ENCODE measurements around the gene C2orf68.
"Not testable (repeated sequence)": the region's sequence is repeated elsewhere in the genome, so short reads cannot be mapped to it uniquely, and the experiment has no call there.

The C2orf68 gene

DNA sequence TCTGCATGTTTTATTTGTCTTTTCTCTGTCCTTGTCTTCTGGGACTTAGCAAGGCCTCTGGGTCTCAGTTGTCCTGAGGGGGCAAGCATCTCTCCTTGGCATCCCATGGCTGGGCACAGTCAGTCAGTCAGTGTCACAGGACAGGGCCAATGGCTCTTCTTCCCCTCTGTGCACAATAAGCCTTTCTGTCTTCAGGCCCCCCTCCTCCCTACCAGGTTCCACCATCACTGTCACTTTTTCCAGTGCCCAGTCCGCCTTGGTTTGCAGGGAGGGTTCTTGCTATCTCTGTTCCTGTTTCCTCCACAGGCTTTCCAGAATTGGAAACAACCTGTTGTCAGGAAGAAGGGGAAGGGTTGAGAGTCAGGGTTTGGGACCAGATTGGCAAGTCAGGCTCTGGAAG is 29.4 kb downstream of the C2orf68 start:
- no peak for DNase-seq (ENCODE audit: low read depth in 2 of 2)

DNA sequence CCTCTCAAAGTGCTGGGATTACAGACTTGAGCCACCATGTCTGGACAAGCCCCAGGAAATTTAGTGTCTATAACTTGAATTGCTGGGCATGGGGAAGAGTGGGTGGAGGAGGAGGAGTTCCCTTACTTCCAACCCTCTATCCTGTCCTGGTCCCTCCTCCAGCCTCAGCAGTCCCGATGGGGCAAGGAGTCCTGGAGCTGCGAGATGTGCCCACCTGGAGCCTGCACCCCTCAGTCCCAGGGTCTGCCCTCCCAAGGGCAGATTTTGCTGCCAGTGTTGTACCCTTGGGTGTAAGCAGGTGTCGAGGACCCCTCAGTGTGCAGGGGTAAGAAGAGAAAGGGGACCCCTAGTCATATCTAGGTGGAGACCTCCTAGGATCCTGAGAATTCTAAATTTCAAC is 31.7 kb downstream of the C2orf68 start:
- no peak for DNase-seq (ENCODE audit: low read depth in 2 of 2)

DNA sequence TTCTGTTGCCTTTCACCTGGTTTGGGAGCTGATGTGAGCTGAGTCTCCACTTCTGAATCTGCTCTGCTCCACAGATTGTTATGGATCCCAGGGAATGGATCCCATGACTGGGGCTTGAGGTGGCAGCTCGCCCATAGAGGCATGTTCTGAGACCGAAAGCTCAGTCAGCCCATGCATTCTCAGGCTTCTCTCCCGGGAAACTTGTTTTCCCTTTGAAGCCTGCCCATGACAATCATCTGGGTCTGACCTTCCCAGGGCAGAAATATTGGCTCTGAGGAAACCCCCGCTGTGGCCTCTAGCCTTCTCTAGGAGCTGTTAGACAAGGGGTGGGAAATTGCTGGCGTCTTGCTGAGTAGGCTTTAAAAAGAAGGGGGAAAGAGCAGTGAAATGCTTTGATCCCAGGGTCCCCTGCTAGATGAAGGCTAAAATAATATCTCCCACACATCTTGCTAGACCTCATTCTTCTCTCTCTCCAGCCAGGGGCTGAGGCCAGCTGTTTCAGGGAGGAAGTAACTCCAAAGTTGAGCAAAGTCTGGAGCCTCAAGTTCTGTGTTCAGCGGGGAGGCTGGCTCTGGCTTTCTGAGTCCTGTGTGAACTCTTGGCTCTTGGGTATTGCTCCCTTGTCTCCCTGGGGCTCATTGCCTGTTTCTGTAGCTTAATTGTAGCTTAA is 32.5 kb downstream of the C2orf68 start:
- no peak for DNase-seq (ENCODE audit: low read depth in 2 of 2)

DNA sequence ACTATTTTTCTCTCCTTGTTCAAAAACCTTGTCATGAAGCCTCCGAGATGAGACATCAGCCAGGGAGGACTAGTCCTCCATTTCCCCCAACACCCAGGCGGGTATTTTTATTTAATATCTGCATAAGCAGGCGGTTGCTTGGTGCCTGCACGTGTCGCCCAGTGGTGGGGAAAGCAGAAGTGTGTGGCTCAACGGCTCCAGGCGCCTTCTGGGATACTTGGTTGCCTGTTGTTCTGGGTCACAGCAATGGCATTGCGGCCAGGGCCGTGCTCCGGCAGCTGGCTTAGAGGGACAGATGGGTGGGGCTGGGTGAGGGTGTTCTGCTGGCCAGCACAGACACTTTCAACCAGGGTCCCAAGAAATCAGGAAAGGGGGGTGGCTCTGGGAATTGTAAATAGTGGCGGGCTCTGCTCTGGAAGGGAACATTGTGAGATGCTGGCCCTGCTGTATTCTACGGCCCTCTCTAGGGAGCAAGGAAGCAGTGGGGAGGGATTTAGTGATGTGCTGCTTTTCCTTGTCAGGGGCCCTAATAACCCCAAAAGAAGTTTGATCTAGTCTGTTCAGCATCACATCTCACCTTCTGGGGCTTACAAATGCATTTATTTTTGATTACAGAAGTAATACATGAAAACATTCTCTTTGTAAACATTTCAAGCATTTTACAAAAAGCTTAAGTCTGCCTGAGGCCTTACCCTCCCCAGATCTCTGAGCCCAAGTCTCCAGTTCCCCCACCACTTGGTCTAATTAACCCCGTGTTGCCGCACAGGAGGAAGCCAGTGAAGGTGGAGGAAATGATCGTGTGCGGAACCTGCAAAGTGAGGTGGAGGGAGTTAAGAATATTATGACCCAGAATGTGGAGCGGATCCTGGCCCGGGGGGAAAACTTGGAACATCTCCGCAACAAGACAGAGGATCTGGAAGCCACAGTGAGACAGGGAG is 33.4 kb downstream of the C2orf68 start:
- DNase-seq (ENCODE audit: low read depth in 2 of 2), result no peak

DNA sequence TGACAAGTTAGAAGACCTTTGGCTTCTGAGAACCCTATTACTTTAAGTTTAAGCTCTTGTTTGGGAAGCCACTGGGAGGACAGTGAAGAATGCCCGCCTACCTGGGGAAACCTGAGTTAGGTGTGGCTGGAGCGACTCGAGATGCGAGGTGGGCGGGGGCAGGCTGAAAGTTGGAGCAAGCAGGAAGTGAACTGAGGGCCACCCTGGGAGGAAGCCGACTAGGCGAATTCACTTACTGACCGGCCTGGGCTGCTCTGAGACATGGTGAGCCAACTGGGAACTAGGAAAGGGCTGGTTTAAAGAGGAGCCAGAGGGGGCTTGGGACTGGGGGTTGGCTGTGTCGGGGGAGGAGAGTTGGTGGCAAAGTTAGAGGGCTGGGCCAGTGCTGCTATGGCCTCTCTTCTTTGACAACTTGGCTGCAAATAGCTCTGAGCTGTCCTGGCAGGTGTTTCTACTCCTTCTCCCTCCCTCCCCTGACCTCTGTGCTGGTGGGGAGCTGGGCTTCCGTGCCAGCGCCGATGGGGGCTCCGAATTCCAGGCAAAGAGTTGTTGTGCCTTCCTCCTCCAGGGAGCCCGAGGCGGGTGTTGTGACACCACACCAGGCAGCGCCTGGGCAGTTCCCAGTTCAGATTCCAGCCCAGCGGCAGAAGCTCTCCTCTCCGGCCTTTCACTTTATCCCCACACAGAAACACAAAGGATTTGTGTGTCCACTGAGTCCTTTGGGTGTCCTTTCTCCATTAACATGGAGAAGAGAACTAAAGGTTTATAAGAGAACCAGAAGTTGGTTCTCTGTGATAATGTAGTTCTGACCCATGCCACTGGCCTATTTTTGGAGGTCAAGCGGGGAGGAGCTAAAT is 34.3 kb downstream of the C2orf68 start, which contains the start of gene VAMP8:
TSS of gene VAMP8 (plus strand) at position 201 of the 857 bp plus-strand sequence. CDS start at position 262, 61 bp downstream.
- DNase-seq (ENCODE audit: low read depth in 2 of 2), result no peak

DNA sequence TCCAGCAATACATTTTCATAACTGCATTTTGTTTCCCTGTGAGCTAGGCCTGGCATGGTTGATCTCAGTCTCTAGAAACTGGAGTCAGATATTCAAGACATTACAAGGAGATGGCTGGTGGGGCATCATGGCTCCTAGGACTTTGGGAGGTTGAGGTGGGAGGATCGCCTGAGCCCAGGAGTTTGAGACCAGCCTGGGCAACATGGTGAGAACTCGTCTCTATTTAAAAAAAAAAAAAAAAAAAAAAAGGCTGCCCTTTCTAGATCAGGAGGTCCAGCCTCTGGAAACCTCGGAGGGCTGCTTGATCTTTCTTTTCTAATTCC is 34.8 kb downstream of the C2orf68 start:
- DNase-seq (ENCODE audit: low read depth in 2 of 2), result no peak

DNA sequence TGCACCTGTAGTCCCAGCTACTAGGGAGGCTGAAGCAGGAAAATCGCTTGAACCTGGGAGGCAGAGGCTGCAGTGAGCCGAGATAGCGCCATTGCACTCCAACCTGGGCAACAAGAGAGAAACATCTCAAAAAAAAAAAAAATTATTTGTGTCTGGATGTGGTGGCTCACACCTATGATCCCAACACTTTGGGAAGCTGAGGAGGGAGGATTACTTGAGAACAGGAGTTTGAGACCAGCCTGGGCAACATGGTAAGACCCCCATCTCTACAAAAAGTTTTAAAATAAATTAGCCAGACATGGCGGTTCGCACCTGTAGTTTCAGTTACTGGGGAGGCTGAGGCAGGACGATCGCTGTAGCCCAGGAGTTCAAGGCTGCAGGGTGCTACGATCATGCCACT is 36.1 kb downstream of the C2orf68 start:
- DNase-seq (ENCODE audit: low read depth in 2 of 2), result no peak

DNA sequence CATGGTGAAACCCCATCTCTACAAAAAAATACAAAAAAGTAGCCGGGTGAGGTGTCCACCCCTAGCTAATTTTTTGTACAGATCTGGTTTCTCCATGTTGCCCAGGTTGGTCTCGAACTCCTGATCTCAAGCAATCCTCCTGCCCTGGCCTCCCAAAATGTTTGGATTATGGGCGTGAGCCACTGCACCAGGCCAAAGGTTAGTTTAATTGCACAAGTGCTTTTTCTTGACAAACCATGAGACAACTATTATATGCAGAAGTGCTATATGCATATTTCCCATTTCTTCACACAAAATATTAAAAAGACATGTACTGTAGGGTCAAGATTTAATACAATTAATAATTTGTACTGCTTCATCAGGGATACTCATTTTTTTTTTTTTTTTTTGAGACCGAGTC is 45.6 kb downstream of the C2orf68 start:
- no peak for DNase-seq (ENCODE audit: low read depth in 2 of 2)

DNA sequence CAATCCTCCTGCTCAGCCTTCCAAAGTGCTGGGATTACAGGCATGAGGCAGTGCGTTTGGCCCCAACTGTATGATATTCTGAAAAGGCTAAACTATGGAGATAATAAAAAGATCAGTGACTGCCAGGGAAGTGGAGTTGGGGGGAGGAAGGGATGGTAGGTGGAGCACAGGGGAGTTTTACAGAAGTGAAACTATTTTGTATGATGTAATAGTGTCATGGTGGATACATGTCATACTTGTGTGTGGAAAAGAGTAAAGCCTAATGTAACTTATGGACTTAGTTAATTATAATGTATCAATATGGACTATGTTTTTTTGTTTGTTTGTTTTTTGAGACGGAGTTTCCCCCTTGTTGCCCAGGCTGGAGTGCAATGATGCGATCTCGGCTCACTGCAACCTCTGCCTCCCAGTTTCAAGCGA is 47.7 kb downstream of the C2orf68 start:
- DNase-seq (ENCODE audit: low read depth in 2 of 2), result no peak

DNA sequence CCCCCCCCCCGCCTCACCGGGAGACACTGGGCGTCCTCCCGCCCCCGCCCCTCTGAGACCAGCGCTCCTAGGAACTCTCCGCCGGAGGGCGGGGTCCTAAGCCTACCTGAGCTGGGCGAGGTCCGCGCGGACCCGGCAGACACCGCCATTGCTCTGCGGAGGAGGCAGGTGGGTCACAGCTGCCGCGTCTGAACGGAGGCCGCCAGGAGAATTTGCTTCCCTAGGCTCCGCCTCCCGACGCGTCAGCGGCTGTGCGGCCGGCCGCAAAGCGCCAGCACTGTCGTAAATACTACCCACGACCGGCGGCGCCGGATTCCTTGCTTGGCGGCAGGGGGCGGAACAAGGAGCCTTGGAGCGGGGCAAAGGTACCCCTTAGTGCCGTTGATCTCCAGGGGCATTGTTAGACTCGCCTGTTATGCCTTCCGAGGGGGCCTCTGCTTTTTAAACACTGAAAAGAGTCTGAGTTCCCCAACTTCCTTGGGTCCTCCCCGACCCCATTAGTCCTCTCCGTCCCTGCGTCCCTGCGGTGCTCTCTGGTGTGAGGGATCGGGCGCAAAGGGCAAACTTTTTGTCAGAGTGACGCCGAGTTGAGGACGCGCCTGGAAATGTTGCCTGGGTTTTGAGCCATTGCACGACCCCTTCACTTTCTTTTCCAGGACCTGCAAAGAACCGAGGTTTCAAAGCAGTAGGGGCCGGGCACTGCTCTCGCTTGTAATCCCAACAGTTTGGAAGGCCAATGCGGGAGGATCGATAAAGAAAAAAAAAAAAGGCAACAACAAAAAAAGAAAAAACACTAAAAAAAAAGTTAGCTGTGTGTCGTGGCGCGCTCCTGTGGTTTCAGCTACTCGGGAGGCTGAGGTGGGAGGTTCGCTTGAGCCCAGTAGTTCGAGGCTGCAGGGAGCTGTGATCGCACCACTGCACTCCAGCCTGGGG is 50.3 kb downstream of the C2orf68 start, which contains the start of gene GGCX:
TSS of gene GGCX (minus strand) at position 214 of the 933 bp plus-strand sequence. CDS start at position 149, 65 bp downstream.
- DNase-seq (ENCODE audit: low read depth in 2 of 2), result peak; percentile 78 to 80

DNA sequence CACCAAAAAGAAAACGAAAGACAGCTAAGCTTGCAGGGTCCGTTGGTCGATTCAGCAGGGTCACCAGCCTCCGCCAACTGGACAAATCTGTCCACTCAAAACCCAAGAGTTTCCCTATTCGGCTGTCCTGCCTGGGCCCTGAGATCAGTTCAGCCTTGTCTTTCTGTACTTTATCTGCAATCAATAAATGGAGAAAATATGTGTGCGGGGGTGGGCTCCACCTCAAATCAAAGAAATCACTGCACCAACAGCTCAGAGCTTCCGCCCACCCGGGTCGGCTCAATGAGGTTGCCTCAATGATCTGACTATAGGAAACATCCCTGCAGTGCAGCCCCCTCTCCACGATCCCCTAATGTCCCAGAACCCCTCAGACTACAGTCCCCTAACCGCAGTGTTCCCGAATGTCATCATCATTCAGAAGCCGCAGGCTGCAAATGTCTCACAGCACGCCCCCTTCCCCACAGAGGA is 51.0 kb downstream of the C2orf68 start:
- no peak for DNase-seq (ENCODE audit: low read depth in 2 of 2)

DNA sequence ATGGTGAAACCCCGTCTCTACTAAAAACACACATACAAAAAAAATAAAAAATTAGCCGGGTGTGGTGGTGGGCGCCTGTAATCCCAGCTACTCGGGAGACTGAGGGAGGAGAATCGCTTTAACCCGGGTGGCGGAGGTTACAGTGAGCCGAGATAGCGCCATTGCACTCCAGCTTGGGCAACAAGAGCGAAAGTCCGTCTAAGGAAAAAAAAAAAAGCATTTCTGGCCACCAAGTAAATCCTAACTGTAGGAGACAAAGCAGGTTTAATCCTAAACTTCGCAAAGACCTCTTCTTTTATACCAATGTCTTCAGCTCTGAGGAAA is 51.5 kb downstream of the C2orf68 start:
- DNase-seq (ENCODE audit: low read depth in 2 of 2), result not testable (repeated sequence)

DNA sequence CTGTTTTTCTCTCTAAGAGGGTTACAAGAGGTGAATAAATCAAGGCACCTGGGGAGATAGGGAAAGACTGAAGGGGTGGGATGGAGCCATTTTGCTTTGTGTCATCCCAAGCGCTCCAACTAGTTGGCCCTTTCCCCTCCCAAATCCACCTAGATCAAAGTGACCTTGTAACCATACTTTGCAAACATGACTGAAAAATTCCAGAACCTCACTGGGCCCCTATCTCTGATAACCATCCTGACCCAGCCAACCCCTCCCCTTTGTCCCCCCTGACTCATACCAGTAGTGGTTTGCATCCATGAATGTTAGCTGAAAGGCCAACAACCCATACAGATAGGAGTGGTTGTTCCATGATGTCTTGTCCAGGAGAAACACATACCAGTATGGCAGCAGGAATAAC is 53.7 kb downstream of the C2orf68 start:
- DNase-seq (ENCODE audit: low read depth in 2 of 2), result no peak

DNA sequence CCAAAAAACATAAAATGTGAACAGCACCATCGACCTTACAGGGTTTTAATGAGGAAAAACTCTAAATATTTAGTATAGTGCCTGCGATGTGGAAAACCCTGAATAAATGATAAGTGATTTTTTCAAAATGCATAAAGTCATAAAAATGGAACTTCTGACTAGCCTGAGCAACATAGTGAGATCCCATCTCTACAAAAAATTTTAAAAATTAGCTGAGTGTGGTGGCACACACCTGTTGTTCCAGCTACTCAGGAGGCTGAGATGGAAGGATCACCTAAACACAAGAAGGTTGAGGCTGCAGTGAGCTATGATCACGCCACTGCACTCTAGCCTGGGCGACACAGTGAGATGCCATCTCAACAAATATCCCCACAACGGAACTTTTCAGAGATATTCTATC is 54.7 kb downstream of the C2orf68 start:
- no peak for DNase-seq (ENCODE audit: low read depth in 2 of 2)
